Lower leg skin (tissue), 3 donors: ENCODE results near the gene LRRTM1.

Experiments used
- CTCF ChIP-seq, 3 donors: fragments of 450-650 bp; IDR thresholded peaks; one replicate each; pipeline ENCODE4 v1.5.1; 2016; ENCODE audit warnings: antibody characterized with exemption in 3 of 3, mild to moderate bottlenecking in 3 of 3, moderate library complexity in 2 of 3
- POLR2A ChIP-seq, 2 donors: fragments of 450-650 bp; IDR thresholded peaks; one replicate each; pipeline ENCODE4 v1.6.1; 2016 to 2017; ENCODE audit warnings: antibody characterized with exemption in 2 of 2, mild to moderate bottlenecking in 1 of 2, moderate library complexity in 1 of 2

- TF ChIP-seq CTCF (IDR thresholded peaks at IDR 0.05) (no peak), POLR2A (IDR thresholded peaks at IDR 0.05) (no peak)
Measured at GRCh38 chr2:80311304-80311703, 6.8 kb upstream of the LRRTM1 start.
